C4-2B (cell line): ENCODE results near the gene ATP6V1A.

Experiments
- ZFX ChIP-seq: fragments of 450-650 bp; IDR thresholded peaks from 2 replicates; pipeline ENCODE4 v1.6.1; 2017
- TF ChIP-seq, protein P1 (sequence below): fragments of 450-650 bp; conservative IDR thresholded peaks from 2 replicates; pipeline ENCODE4 v1.5.1; 2017; ENCODE audit warnings: mild to moderate bottlenecking

DNA sequence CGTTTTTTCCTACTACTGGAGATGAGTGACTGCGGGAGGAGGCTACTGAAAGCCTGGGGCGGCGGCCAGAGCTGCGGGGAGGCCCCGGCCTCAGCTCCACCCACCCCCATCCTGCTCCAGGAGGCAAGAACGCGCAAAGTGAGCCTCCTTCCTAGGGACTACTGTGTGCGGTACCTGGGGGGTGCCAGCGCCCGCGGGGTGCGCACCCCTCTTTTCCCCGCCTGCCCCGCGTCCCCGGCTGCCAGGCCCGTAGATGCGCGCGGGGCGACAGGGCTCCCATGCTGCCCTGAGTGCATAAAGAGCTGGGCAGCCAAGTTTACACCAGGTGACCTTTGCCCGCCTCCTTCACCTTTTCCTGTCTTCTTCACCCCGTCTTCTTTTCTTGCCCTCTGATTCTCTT lies 47.9 kb upstream of the ATP6V1A start:
- TF ChIP-seq, protein P1, sequence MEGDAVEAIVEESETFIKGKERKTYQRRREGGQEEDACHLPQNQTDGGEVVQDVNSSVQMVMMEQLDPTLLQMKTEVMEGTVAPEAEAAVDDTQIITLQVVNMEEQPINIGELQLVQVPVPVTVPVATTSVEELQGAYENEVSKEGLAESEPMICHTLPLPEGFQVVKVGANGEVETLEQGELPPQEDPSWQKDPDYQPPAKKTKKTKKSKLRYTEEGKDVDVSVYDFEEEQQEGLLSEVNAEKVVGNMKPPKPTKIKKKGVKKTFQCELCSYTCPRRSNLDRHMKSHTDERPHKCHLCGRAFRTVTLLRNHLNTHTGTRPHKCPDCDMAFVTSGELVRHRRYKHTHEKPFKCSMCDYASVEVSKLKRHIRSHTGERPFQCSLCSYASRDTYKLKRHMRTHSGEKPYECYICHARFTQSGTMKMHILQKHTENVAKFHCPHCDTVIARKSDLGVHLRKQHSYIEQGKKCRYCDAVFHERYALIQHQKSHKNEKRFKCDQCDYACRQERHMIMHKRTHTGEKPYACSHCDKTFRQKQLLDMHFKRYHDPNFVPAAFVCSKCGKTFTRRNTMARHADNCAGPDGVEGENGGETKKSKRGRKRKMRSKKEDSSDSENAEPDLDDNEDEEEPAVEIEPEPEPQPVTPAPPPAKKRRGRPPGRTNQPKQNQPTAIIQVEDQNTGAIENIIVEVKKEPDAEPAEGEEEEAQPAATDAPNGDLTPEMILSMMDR, result no peak
- no peak for TF ChIP-seq ZFX
